Measurements from ENCODE around the gene DNAJC5. TPM values are rescaled to one million over a fixed set of nuclear protein-coding genes. Genes with fewer than 3 reads are reported as not detected.
"Not testable (repeated sequence)": the region's sequence is repeated elsewhere in the genome, so short reads cannot be mapped to it uniquely, and the experiment has no call there.

Gene DNAJC5
- total RNA-seq, 2 experiments from 2014 or later, result 32.1 to 32.9 TPM

DNA sequence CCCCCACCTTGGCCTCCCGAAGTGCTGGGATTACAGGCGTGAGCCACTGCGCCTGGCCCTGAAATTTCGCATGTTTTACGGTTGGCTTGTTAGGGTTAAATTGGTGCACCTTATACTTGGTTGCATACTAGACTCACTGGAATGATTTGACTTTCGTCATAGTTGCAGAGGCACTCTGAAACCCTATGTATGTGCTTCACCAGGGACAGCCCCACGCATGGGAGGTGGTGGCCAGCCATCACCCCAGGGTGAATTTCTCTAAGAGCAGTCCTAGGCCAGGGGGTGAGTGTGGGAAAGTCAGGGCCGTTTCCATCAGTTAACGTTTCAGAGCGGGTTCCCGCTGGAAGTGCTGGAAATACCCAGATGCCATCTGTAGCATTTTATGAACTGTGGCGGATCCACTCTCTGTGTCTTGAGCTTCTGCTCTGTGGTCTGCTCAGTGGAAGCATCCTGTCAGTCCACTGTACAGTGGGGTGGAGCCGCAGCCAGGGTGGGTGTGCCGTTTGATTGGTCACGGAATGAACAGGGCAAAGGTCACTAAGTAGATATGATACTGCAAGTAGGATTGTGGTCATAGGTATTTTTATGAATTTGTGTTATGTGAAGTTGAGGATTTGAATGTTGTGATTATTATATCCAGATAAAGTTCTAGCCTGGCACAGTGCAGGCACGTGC is 13.2 kb downstream of the DNAJC5 start:
- Mint-ChIP-seq H3K9me3 (no peaks in the 10 kb centered on the region), H3K4me3 (no peak overlapping the region), H3K27ac (no peak overlapping the region), H3K4me1 (peaks cover 35% of the 10 kb centered on the region), H3K27me3 (no peaks in the 10 kb centered on the region), H3K36me3 (peaks cover 9% of the 10 kb centered on the region)
- DNase-seq, result no peak

GRCh38 chr20:63911176-63911575 is 16.2 kb downstream of the DNAJC5 start:
- H3K4me3 Mint-ChIP-seq, result no peak overlapping the region
- DNase-seq, result no peak
- peaks cover 22% of the 10 kb centered on the region for H3K36me3 Mint-ChIP-seq
- H3K27me3 Mint-ChIP-seq, result no peaks in the 10 kb centered on the region
- peaks cover 1% of the 10 kb centered on the region for H3K9me3 Mint-ChIP-seq
- H3K27ac Mint-ChIP-seq, result no peak overlapping the region
- H3K4me1 Mint-ChIP-seq, result peaks cover 27% of the 10 kb centered on the region

GRCh38 chr20:63913768-63914167 is 18.8 kb downstream of the DNAJC5 start:
- H3K4me3 Mint-ChIP-seq, result no peak overlapping the region
- H3K27me3 Mint-ChIP-seq, result no peaks in the 10 kb centered on the region
- H3K27ac Mint-ChIP-seq, result no peak overlapping the region
- peaks cover 3% of the 10 kb centered on the region for H3K9me3 Mint-ChIP-seq
- no peak for DNase-seq
- peaks cover 32% of the 10 kb centered on the region for H3K4me1 Mint-ChIP-seq
- peaks cover 31% of the 10 kb centered on the region for H3K36me3 Mint-ChIP-seq

- H3K4me1 Mint-ChIP-seq, result peaks cover 23% of the 10 kb centered on the region
- H3K4me3 Mint-ChIP-seq, result no peak overlapping the region
- no peak overlapping the region for H3K27ac Mint-ChIP-seq
- H3K9me3 Mint-ChIP-seq, result peaks cover 3% of the 10 kb centered on the region
- H3K36me3 Mint-ChIP-seq, result peaks cover 29% of the 10 kb centered on the region
- H3K27me3 Mint-ChIP-seq, result no peaks in the 10 kb centered on the region
- DNase-seq, result no peak
Measured at GRCh38 chr20:63915471-63915870, 20.5 kb downstream of the DNAJC5 start.

- not testable (repeated sequence) for H3K27me3 Mint-ChIP-seq, H3K27ac Mint-ChIP-seq, H3K9me3 Mint-ChIP-seq, DNase-seq, H3K4me3 Mint-ChIP-seq
- Mint-ChIP-seq H3K36me3 (peaks cover 29% of the 10 kb centered on the region), H3K4me1 (peaks cover 16% of the 10 kb centered on the region)
Measured at GRCh38 chr20:63916371-63916939, 21.5 kb downstream of the DNAJC5 start.

- Mint-ChIP-seq H3K36me3 (peaks cover 29% of the 10 kb centered on the region), H3K4me1 (peaks cover 11% of the 10 kb centered on the region), H3K27me3 (no peaks in the 10 kb centered on the region), H3K27ac (peak overlapping the region; percentile 65), H3K4me3 (no peak overlapping the region), H3K9me3 (peaks cover 3% of the 10 kb centered on the region)
- DNase-seq, result no peak
Measured at GRCh38 chr20:63917811-63918210, 22.9 kb downstream of the DNAJC5 start.

GRCh38 chr20:63919130-63919529 is 24.2 kb downstream of the DNAJC5 start:
- Mint-ChIP-seq H3K27ac (no peak overlapping the region), H3K4me3 (no peak overlapping the region), H3K27me3 (no peaks in the 10 kb centered on the region), H3K4me1 (peaks cover 15% of the 10 kb centered on the region), H3K9me3 (peaks cover 3% of the 10 kb centered on the region), H3K36me3 (peaks cover 26% of the 10 kb centered on the region)
- DNase-seq, result no peak

GRCh38 chr20:63920226-63920625 is 25.3 kb downstream of the DNAJC5 start:
- no peaks in the 10 kb centered on the region for H3K27me3 Mint-ChIP-seq
- peaks cover 16% of the 10 kb centered on the region for H3K4me1 Mint-ChIP-seq
- H3K9me3 Mint-ChIP-seq, result peaks cover 3% of the 10 kb centered on the region
- H3K4me3 Mint-ChIP-seq, result no peak overlapping the region
- no peak for DNase-seq
- H3K27ac Mint-ChIP-seq, result no peak overlapping the region
- peaks cover 19% of the 10 kb centered on the region for H3K36me3 Mint-ChIP-seq

GRCh38 chr20:63923651-63924050 is 28.7 kb downstream of the DNAJC5 start:
- Mint-ChIP-seq H3K4me3 (no peak overlapping the region), H3K27ac (no peak overlapping the region), H3K4me1 (peaks cover 10% of the 10 kb centered on the region), H3K27me3 (no peaks in the 10 kb centered on the region), H3K36me3 (peaks cover 2% of the 10 kb centered on the region), H3K9me3 (no peaks in the 10 kb centered on the region)
- no peak for DNase-seq

DNA sequence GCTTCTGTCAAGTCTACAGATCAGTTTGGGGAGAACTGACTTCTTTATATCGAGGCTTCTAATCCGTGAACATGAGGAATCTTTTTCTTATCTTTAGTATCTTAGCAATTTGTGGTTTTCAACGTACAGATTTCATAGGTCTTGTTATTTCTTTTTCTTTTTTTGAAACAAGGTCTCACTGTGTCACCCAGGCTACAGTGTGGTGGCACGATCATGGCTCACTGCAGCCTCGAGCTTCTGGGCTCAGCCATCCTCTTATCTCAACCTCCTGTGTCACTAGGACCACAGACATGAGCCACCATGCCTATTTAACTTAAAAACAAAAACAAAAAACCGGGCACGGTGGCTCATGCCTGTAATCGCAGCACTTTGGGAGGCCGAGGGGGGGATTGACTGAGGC is 29.3 kb downstream of the DNAJC5 start:
- peaks cover 10% of the 10 kb centered on the region for H3K4me1 Mint-ChIP-seq
- H3K27ac Mint-ChIP-seq, result no peak overlapping the region
- no peaks in the 10 kb centered on the region for H3K9me3 Mint-ChIP-seq
- peaks cover 5% of the 10 kb centered on the region for H3K36me3 Mint-ChIP-seq
- H3K4me3 Mint-ChIP-seq, result no peak overlapping the region
- DNase-seq, result no peak
- no peaks in the 10 kb centered on the region for H3K27me3 Mint-ChIP-seq

DNA sequence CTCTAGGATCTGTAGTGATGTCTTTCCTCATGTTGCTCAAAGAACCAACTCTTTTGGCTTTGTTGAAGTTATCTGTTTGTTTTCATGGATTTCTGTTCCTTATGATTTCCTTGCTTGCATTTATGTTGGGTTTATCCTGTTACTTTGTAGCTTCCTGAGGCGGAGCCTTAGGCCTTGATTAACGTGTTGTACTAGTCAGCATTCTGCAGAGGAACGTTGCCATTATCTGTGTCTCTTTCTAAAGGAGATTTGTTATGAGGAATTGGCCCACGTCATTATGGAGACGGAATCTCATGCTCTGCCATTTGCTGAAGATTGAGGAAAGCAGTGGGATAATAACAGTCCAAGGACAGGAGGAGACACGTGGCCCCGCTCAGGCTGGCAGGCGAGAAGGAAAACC is 31.4 kb downstream of the DNAJC5 start:
- no peak overlapping the region for H3K27ac Mint-ChIP-seq
- H3K36me3 Mint-ChIP-seq, result peaks cover 5% of the 10 kb centered on the region

DNA sequence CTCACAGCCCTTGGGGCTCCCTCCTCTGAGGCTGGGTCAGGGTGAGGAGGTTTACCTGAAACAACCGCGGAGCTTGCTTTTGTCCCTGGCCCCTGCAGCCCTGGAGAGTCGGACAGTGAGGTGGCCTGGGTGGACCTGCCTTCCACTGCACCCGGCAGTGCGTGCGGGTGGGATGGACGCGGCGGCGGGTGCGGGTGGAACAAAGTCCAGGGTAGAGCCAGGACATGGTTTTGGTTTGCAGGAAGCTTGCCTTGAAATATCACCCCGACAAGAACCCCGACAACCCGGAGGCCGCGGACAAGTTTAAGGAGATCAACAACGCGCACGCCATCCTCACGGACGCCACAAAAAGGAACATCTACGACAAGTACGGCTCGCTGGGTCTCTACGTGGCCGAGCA is 34.1 kb downstream of the DNAJC5 start:
- peaks cover 15% of the 10 kb centered on the region for H3K36me3 Mint-ChIP-seq
- no peak overlapping the region for H3K4me3 Mint-ChIP-seq

More for the DNA sequence above, 31.4 kb downstream of the DNAJC5 start:
- DNase-seq, result no peak
- H3K9me3 Mint-ChIP-seq, result no peaks in the 10 kb centered on the region
- no peaks in the 10 kb centered on the region for H3K27me3 Mint-ChIP-seq
- no peak overlapping the region for H3K4me3 Mint-ChIP-seq
- H3K4me1 Mint-ChIP-seq, result peaks cover 10% of the 10 kb centered on the region

GRCh38 chr20:63929473-63929883 is 34.6 kb downstream of the DNAJC5 start:
- DNase-seq, H3K9me3 Mint-ChIP-seq, H3K4me1 Mint-ChIP-seq, H3K4me3 Mint-ChIP-seq, H3K27me3 Mint-ChIP-seq, H3K27ac Mint-ChIP-seq: not testable (repeated sequence)
- H3K36me3 Mint-ChIP-seq, result peaks cover 15% of the 10 kb centered on the region

More for the DNA sequence above, 34.1 kb downstream of the DNAJC5 start:
- DNase-seq, result no peak
- no peaks in the 10 kb centered on the region for H3K27me3 Mint-ChIP-seq
- no peaks in the 10 kb centered on the region for H3K9me3 Mint-ChIP-seq
- H3K4me1 Mint-ChIP-seq, result peaks cover 4% of the 10 kb centered on the region
- H3K27ac Mint-ChIP-seq, result no peak overlapping the region

DNA sequence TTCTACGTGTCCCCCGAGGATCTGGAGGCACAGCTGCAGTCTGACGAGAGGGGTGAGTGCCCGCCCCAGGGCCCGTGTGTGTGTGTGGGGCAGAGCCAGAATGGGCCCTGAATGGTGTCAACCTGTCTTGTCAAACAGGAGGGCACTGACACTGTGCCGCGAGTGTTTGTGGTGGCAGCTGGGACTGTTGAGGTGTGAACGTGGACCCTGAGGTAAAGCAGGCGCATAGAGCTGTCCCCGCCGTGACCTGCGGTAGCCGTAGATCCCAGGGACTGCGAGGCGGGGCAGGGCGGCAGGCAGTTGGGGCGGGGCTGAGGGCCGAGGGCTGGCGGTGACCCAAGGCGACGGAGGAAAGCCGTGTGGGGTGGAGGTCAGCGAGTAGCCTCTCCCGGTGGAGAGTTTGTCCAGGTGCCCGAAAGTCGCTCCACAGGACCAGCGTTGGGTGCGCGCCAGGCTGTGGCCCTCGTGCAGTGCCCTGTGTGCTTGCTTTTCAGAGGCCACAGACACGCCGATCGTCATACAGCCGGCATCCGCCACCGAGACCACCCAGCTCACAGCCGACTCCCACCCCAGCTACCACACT is 36.1 kb downstream of the DNAJC5 start:
- DNase-seq, result no peak
- no peaks in the 10 kb centered on the region for H3K4me1 Mint-ChIP-seq
- H3K4me3 Mint-ChIP-seq, result no peak overlapping the region
- H3K36me3 Mint-ChIP-seq, result peaks cover 15% of the 10 kb centered on the region
- no peaks in the 10 kb centered on the region for H3K27me3 Mint-ChIP-seq
- no peaks in the 10 kb centered on the region for H3K9me3 Mint-ChIP-seq
- no peak overlapping the region for H3K27ac Mint-ChIP-seq

DNA sequence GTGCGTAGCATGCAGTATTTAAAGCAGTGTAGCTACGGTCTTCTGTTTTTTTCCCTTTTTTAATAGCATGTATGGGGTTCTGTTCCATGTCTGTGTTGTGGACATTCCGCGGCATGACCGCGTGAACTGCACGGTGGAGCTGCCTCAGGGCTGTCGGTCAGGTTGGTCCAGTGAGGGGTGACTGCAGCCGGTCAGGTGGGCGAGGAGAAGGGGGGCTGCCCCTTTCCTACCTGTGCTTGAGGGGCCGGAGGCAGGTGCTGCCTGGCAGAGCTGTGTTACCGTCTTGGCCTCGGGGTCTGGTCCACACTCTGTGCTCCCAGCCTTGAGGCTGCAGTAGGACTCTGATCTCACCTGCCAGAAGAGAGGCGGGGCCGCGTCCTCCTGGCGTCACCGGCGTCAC is 36.8 kb downstream of the DNAJC5 start:
- no peaks in the 10 kb centered on the region for H3K9me3 Mint-ChIP-seq
- peaks cover under 1% of the 10 kb centered on the region for H3K4me1 Mint-ChIP-seq
- peaks cover 15% of the 10 kb centered on the region for H3K36me3 Mint-ChIP-seq
- H3K27ac Mint-ChIP-seq, result no peak overlapping the region
- no peaks in the 10 kb centered on the region for H3K27me3 Mint-ChIP-seq
- H3K4me3 Mint-ChIP-seq, result no peak overlapping the region
- no peak for DNase-seq

Measured in activated naive CD8-positive, alpha-beta T cell treated with anti-CD3 and anti-CD28 coated beads for 36 hours (primary cell).